HG03196 (cell line): Measurements from ENCODE around the gene SUSD3.
"Not testable (repeated sequence)": the region's sequence is repeated elsewhere in the genome, so short reads cannot be mapped to it uniquely, and the experiment has no call there.

Experiments used
- ATAC-seq: cut with Tn5 transposase; IDR thresholded peaks from one replicate; pipeline ENCODE4 v1.9.1; 2021; ENCODE audit not compliant: unreplicated experiment

Gene SUSD3

DNA sequence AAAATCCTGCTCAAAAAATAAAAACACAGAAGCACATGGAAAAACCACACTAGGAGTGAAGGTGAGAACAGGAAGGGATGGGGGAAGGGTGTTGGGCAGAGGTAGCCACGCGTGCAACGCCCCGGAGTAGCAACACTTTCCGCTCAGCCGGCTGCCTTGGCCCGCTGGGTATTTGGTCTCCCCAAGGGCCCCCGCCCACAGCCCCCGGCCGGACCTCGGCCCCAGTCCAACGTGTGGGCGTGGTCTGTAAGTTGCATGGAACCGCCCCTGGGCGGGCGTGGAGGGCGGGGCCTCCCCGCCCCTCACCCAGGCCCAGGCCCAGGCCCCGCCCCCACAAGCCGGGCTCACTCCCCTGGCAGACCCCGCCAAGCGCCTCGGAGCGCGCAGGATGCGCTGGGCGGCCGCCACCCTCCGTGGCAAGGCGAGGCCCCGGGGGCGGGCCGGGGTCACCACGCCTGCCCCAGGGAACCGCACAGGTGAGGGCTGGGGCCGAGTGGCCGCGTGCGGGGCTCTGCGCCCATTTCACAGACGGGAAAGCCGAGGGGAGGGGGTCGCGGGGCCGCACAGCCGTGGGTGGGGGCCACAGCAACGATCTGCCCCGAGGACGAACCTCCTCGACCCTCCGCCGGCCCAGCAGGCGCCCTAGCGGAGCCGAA, at the start of gene SUSD3:
Gene SUSD3 (plus strand): TSS at position 347 of the 656 bp plus-strand sequence. CDS start 42 bp downstream, at position 389.
- peak; percentile 55 for ATAC-seq

DNA sequence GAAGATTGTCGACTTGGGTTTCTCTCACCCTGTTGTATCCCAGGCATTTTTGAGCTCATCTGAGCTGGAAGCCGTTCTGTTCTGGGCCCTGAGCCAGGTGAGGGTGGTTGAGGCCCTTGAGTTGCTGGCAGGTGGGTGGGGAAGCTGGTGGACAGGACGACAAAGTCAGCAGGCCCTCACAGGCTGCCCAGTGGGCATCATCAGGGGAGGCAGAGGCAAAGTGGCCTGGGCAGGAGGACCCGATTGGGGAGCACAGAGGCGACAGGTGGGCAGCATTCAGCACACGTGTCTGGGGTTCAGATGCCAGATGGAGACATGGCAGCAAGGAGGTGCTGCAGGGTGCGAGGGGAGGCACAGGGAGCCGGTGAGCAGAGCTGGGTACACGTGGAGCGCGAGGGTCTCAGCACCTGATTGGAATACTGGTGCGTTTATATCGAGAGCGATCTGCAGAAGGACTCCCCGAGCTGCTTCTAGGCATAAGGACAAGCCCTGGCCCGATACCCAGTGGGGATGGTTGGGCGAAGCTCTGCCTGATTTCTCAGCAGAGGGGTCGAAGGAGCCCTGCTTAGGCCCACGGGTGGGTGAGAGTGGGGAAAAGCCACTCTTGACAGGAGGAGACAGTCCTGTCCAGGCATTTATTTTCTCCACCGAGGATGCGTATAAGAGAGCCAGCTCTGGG, 49.0 kb upstream of the SUSD3 start:
- no peak for ATAC-seq

DNA sequence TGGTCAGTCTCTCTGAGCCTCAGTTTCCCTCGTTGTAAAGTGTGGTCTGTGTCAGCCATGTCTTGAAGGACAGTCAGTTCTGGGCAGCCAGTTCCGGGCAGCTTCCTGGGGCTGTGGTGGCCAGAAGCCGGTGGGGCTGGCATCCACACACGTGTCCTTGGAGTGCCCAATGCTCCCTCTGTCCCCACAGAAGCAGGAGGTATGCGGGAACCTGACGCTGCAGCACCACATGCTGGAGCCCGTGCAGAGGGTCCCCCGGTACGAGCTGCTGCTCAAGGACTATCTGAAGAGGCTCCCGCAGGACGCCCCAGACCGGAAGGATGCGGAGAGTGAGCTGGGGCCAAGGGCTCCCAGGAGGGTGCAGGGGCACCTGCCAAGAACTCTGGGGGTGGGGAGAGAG, 48.4 kb upstream of the SUSD3 start:
- ATAC-seq = no peak

DNA sequence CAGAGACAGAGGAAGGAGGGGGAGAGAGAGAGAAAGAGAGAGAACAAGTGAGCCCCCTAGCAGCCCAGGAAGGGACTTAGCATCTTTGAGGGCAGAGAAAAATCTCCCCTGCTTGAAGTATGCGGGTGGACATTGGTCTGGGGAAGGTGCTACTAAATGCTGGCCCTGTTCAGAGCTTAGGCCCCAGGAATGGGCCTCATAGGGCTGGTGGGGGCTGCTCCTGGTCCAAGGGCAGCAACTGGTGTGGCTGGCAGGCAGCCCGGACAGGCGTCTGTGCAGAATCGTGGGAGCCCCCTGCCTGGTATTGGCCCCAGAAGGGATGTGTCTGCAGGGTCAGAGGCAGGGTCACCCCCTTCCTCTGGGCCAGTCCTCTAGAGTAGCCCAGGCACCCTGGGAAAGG, 47.8 kb upstream of the SUSD3 start:
- no peak for ATAC-seq

DNA sequence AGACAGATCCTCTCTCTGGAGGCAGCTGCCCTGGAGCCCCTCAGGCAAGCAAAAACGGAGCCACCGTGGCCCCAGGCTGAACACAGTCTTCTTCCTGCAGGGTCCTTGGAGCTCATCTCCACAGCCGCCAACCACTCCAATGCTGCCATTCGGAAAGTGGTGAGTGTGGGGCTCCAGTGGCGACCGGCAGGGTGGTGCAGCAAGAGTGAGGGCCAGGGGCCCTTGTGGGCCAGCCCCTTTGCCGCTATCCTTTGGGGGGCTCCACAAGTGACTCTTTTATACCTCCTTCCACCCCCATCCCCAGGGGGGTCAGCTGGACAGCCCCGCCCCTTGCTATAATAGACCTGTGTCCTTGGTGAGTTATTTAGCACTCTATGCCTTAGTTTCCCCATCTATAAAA, 47.4 kb upstream of the SUSD3 start:
- ATAC-seq = no peak

DNA sequence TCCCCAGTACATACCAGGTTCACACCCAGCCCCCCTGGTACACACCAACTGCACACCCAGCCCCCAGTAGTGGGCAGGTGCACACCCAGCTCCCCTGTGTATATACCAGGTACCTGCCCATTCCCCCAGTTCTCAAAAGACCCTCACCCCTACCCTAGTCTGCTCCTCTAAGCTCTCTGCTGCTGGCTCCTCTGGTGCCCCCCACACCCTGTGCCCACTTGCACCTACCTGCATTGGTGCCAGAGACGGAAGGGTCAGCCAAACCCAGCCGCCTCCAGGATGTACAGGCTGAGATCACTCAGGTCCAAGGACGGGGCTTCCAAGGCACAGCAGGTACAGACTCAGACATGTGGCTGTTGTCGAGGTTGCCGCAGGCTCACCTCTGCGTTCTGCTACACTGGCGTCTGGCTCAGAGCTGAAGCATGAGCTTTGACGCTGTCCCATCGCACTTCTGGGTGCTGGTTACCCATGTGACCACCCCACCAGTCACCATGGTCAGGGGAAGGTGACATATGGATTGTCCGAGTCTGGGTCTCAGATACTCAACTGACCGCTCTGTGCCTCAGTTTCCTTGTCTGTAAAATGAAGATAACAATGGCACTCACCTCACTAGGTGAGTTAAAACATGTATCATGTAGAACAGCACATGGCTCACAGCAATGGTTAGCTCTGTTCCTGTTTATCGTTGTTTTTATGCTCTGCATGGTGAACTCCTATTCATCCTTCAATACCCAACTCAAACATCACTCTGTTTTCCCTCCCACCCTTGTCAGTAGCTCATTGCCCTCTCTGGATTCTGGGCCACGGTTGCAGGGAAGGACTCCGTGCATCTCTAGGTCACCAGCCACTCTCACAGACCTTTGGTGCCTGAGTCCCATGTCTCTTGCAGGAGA, 45.3 kb upstream of the SUSD3 start:
- ATAC-seq = no peak

DNA sequence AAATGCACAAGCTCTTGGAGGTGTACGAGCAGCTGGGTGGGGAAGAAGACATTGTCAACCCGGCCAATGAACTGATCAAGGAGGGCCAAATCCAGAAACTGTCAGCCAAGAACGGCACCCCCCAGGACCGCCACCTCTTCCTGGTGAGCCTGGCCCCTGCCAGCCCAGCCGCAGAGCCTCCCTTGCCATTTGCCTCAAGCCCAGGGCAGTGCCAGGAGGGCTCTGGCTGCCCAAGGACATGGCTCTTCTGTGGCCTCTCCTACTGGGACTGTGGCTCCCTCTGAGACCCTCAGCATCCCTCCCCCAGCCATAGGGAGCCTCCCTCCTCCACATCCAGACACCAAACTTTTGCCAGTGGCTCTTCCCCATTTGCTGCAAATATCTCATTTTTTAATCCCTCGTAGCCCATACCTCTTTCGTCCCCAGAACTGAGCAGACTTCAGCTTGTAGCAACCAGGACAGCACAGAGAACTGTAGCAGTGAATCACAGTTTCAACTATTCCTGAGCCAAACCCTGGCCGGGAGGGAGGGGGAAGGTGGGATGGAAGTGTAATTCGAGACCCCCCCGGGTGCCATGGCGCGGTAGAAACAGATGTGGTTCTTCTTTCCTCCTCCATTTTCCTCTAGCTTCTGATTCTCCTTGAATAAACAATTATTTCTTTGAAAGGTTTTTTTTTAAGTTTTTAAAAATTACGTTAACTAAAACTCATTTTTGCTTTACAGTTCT, 44.5 kb upstream of the SUSD3 start:
- no peak for ATAC-seq

DNA sequence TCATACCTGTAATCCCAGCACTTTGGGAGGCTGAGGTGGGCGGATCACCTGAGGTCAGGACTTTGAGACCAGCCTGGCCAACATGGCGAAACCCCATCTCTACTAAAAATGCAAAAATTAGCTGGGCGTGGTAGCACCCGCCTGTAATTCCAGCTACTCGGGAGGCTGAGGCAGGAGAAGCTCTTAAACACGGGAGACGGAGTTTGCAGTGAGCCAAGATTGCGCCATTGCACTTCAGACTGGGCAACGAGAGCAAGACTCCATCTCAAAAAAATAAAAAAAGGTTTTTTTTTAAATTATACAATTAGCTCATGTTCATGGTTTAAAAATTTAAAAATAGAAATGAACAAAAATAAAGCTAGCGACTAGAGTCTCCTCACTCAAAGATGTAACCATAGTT, 43.3 kb upstream of the SUSD3 start:
- ATAC-seq = not testable (repeated sequence)

DNA sequence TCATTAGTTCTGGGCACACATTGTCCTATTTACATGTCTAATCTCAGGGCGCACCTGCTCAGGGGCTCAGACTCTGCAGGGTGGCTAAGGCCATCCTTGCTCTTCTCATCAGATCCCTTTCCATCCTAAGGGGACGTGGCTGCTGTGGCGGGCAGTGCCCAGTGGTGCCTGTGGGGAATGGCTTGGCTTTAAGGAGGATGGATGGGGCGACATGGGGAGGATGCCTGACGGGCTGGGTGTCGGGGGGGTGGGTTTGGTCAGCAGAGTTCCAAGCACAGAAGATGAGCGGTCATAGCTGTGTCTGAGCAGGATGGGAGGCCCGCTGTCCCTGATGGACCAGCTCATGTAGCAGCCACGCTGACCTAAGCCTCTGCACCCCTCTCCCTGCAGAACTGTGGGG, 40.9 kb upstream of the SUSD3 start:
- no peak for ATAC-seq

DNA sequence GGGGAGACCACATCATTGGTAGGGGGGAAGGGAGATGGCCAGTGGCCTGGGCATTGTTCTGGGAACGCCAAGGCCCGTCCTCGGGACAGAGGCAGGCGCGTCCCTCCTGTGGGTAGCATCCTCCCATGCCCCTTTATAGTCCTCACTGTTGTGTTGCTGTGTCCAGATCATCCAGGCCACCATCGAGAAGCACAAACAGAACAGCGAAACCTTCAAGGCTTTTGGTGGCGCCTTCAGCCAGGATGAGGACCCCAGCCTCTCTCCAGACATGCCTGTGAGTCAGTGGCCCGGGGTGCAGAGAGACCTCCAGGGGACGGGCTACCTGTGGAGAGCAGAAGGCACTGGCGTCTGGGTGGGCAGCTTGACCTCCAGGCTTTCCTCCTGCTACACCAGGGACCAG, 38.4 kb upstream of the SUSD3 start:
- no peak for ATAC-seq

DNA sequence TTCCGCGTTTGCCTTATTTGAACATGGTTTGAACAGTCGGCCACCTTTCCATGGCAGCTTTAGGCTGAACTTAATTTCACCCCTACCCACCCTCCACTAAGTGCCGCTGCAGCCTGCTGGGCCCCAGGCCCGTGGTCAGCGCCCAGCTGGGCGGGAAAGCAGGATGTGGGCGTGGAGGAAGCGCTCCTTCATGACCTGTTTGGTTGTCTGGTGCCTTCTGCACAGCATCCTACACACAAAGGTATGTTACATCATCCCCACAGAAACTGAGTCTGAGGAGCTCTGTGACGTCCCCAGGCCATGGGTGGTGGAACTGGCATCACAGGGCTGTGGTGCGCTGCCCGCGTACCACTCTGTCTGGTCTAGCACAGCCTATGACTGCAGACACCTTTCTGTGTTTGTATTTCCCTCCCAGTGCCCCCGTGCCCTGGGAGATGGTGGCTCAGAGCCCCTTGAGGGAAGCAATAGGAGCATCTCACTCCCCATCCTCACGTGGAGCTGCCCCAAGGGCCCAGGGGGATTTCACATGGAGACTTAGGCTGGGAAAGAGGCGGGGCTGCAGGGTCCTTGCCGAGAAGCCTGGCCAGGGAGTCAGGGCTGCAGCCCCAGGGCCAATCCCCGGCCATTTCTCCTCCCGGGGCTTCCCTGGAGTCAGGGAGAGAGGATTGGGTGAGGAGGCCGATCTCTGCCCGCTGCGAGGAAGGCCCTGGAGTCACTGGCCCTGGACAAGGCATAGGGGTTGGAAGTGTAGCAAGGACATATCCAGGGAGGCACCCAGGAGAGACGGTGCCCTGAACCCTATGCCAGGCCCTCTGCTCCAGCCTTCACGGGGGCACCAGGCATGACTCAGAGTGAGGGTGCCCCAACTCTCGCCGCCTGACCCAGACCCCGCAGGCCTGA, 37.5 kb upstream of the SUSD3 start:
- ATAC-seq = no peak

DNA sequence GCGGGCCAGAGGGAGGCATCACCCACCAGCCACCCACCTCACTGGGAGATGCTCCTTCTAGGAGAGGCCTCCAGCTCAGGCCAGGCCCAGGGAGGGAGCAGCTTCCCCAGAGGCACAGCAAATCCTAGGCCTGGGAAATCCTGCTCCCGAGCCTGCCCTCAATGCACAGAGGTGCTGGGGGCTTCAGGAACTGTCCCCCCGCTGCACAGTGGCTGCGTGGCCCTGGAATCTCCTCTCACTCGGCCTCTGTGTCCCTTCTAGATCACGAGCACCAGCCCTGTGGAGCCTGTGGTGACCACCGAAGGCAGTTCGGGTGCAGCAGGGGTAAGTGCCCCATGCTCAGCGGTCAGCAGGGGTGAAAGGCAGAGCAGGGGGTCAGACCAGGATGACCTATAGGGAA, 36.4 kb upstream of the SUSD3 start:
- ATAC-seq = no peak

DNA sequence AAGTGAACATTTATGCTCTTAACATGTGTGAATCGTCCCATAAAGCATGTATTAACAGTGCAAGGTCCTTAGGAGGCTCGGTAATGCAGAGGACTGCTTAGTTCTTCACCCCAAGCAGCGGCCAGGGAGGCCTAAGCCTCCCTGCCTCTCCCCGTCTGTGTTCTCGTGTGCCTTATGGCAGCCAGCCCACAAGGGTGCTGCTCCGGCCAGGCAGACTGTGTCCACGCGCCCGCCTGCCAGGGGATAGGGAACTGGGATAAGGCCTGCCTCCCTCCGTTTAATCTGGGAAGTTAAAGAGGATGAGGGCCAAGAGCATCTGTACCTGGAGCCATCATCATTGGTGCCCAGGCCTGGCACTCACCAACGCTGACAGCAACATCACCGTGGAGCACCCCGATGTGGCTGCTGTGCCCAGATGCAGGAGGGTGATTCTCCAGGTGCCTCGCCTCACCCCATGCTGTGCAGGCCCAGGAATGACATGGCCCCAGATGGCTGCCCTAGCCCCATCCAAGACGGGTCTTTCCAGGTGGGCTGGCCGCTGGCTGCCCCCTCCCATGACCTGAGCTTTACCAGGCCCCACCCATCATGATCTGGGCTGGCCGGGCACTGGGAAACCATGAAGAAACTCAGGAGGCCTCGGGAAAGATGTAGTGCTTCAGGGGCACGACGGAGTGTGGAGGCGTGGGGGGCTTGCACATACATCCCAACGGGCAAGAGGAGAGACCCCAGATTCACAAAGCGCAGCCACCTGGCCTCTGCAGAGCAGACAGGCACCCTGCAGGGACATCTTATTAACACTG, 35.6 kb upstream of the SUSD3 start:
- no peak for ATAC-seq

DNA sequence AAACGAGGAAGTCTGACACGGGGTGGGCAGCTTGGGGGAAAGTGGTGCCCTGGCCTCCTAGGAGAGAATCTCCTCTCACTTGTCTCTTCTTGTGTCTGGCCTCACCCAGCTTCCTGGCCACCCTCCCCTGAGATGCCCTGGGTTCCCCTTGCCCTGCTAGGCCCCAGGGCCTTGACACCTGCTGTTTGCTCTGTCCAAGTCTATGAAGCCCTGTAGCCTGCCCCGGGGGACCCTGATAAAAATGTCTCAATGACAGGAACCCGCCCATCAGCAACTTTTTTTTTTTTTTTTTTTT, 35.0 kb upstream of the SUSD3 start:
- ATAC-seq = no peak

DNA sequence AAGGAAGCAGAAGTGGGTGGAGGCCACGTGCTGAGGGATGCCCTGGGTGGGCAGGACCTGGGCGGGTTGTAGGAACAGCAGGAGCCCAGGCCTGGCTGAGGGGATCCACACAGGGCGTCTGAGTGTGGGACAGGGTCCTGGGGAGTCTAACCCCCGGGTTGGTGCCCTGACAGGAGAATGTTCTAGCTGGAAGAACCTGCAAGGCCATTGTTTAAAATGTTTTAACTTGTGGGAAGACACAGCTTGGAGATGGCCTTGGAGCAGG, 33.9 kb upstream of the SUSD3 start:
- ATAC-seq = no peak

DNA sequence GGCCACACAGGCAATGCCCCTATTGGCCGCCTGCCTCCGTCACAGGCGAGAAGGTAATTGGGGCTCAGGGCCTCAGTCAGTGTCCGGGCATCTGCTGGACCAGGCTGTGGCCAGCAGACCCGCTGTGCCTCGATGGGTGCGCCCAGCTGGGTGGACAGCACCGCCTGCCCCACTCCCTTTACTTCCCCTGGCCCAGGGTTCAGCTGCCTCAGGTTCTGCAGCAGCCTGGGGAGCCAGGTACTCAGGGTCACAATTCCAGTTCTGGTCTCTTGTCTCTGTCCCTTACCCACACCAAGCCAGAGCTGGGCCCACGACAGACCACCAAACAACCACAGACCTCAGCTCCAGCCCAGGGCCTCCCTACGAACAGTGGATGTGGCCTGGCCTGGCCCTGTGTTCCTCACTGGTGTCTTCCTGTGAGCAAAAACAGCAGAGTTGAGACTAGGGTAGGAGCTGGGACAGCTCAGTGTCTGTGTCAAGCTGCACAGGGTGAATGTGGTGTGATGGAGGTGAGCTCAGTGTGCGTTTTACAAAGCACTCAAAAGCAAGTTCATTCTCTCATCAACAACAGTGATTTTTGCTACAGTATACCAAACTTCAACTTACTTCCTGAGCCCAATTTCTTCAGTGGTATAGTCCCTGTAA, 33.4 kb upstream of the SUSD3 start:
- ATAC-seq = no peak

DNA sequence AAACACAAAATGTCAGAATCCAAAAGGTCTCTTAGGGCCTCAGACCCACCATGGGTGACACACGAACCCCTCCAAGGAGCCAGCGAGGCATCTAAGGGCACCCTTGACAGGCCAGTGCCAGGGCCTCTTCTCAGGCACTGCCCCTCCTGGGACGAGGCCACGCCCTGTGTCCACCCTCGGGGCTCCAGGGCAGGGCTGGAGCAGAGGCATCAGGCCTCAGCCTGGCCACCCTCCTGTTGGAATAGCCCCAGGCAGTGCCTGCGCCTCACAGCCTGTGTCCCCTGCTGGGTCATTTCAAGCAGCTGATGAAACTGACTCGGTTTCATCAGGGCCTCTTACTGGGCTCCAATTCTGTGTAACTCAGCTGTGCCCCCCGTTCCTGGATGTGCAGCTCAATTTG, 32.8 kb upstream of the SUSD3 start:
- ATAC-seq = no peak

DNA sequence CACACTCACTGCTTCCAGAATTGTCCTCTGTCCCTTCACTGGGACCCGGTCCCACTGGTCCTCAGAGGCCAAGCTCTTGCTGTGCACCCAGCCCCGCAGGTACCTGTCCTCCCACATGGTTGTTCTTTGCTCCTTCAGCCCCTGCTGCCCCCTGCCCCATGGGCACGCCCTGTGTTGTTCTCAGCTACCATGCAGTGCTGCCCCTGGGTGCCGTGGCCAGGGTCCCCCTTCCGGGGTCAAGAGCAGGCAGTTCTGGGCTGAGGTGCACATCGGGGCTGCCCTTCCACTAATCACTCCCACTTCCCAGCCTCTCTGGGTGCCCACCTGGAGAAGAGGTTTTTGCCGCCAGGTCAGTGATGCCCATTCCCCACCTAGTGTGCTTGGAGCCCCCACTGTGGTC, 31.9 kb upstream of the SUSD3 start:
- no peak for ATAC-seq

DNA sequence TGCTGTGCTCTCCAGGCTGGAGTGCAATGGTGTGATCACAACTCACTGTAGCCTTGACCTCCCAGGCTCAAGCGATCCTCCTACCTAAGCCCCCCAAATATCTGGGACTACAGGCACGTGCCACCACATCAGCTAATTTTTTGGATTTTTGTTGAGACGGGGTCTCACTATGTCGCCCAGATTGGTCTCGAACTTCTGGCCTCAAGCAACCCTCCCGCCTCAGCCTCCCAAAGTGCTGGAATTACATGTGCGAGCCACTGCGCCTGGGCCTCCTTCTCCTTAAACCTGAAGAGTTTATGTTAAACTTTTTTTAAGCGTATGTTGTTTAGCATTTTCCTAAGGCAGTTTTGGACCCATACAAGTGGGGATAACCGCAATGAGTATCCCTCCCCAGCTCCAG, 30.8 kb upstream of the SUSD3 start:
- no peak for ATAC-seq
